Activated effector memory CD4-positive, alpha-beta T cell treated with Interleukin-2 at 50 U/mL for 16 hours (primary cell): ENCODE data around the gene CD82.

ENCODE experiments used
- DNase-seq: peaks from one replicate; pipeline ENCODE4 v3.0.0-alpha.2; 2020

CD82 gene

DNA sequence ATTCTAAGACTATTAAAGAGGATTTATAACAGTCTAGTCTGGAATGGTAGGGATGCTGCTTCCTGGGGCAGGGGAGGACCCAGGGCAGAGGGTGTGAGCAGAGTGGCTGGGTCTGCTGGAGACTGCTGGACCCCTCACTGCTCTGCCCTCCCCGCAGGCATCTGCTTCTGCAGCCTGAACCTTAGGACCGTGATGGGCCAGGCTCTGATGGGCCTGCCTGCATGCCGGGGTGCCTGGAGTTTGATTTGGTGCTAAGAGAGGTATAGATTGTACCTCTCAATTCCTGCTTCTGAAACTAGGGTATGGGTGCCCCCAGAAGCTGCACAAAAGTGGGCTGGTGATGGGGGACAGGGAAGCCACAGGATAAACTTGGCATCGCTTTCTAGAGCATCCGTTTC, 54.9 kb downstream of the CD82 start:
- no peak for DNase-seq

DNA sequence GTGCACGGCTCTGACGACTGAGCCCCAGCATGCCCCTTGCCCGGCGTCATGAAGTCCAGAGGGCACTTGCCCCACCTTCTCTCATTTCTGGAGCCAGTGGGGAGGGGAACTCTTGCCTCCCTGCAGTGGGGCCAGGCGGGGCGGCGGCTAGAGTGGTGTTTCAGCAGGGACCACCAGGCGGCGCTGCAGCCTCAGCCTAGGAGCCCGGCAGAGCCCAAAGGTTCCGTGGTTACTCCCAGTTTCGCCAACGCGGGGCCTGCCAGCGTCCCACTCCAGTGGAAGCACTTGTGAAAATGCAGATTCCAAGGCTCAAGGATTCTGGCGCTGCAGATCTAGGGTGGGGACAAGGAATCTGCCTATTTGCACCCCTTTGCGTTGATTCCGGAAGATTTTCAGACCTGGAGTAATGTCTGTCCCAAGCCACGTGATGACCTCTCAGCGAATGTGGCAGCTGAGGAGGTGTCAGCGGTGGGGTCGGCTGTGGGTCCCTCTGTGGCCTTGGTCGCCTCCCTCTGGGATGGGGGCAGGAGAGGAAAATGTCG, 55.7 kb downstream of the CD82 start:
- DNase-seq: peak; percentile 48

- no peak for DNase-seq
These were observed 56.3 kb downstream of the CD82 start for GRCh38 chr11:44621784-44622183.

DNA sequence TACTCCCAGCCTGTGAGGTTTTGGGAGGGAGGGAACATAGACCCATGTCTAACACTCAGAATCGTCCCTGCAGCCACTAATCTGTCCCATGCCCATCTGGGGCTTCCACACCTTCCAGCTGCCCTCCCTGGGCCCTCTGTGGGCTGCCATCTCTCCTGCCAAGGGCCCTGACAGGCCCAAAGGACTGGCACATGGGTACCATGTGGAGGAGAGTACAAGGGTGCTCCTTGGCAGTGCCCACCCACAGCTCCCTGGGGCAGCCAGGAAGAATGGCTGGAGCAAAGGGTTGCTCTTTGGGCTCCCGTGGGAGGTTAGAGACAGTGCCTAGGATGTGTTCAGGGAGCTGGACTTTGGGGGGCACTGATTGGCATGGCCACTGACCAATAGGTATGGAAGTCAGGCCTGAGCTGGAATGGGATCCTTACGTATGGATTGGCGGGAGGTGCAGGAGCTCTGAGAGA, 56.8 kb downstream of the CD82 start:
- no peak for DNase-seq

DNA sequence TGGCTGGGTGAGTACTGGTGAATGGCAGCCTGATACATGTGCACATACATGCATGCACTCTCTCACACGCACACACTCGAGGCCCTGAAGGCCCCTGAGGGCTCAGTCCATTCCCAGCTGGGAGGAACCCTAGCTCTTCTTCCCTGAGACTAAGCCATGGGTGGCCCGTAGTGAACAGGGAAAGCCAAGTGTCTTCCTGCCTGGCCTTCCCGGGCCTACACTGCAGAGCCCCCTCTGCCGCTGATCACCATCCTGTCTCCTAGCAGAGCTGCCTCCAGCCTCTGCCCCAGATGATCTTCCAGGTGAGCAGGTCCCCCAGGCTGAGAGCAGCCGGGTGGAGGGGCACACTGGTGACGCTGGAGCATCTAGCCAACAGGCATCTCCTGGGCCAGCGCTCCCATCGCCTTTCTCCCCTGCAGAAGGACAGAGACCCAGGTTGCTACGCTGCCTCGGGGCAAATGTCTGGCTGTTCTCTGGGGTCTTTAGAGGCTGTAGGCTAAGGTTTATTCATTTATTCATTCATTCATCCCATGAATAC, 57.3 kb downstream of the CD82 start:
- no peak for DNase-seq

- no peak for DNase-seq
These were observed 57.9 kb downstream of the CD82 start for GRCh38 chr11:44623341-44623730.

DNA sequence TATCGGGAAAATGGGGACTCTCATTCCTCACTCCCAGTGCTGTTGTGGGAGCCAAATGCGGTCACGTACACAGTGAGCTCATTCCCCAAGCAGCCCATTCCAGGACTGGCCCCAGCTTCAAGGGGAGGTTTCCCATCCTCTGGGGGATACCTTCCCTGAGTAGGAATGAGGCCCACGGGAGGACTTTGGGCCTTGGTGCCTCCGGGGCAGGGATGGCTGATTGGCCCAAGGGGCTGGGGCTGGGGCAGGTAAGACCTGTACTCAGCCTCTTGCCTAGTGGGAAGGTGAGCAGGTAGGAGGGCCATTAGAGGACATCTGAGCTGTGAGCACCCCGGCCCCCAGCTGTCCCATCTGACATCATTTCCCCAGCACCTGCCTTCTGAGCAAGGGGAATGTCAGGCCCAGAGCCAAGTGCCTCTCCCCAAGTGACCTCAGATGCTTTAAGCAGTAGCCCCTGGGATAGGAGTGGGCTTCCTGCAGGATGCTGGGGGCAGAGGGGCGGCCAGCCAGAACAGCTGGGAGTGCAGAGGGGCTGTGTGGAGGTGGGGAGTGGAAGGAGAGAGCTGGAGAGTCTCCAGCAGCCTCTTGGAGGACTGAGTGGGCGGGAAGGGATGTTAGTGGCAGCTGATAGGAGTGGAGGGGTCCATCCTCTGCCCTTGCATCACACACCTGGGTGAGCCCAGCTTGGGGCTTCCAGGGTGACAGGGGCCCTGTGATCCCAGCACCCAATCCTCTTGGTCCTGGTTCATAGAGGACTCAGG, 58.4 kb downstream of the CD82 start:
- DNase-seq: no peak

GRCh38 chr11:44624761-44625221, 59.3 kb downstream of the CD82 start:
- DNase-seq: no peak

DNA sequence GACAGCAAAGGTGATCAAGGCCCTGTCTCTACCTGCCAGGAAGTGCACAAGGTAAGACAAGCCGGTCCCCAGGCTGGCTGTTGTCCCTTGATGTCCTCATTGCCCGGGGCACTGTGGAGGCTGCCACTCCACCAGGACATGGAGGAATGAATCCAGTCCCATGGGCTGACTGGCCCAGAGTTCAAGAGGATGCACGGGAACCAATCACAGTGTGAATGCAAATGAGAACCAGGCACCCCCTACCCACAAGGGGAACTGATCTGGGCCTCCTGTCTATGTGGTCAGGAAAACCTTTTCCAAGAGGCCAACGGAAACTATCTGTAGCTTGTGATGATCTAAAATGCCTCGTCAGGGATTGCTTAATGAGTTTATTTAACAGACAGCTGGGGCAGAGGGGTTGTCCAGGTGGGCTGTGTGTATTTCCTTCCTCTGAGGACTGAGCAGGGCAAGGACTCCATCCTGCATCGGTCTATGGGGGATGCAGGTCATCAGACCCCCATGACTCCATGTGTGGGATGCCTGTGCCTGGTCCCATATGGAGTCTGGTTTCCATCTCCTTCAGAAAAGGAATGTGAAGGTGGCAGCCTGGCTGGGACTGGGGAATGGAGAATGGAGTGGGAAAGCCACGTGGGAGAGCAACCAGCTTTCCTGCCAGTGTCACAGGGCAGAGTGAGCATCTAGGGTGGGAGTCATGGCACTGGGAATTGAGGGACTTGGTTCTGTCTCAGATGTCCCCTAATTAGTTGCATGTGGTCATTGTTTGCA, 60.5 kb downstream of the CD82 start:
- no peak for DNase-seq

DNA sequence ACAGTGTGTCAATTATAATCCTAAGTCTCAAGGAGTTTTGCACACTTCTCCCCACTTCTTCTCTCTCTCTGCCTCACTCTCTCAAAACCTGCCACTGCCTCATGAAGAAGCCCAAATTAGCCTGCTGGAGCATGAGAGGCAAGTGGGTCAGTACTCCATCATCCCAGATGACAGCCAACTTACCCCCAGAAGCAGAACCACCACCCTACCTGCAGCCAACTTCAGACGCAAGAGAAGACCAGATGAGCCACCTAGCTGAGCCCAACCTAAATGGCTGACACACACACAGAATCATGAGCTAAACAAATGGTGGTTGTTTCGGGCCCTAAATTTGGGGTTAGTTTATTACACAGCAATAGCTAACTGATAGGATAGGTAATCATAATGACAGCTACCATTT, 61.2 kb downstream of the CD82 start:
- no peak for DNase-seq

DNA sequence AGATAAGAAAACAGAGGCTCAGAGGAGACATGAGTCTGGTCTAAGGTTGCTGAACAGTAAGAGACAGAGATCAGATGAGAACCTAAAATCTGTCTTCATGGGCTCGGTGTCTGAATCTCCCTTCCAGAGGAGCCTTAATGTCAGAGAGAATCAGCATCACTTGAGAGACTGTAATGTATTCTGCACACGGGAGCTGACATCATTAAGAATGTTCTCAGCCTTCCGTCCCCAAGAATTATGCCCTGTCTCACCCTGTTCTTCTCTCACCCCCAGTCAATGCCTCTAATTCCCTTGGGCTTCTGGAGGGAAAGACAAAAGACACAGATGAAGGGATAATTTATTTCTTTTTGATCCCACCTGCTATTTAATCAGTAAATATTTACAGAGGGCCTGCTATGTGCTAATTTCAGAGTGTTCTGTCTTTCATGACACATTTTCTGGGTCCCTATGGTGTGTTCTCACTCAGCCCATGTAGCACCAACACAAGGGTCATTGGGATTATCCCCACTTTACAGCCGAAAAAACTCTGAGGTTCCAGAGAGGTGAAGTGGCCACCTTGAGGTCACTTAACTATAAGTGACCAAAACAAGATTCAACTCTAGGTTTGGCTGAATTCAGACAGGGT, 61.8 kb downstream of the CD82 start:
- no peak for DNase-seq

DNA sequence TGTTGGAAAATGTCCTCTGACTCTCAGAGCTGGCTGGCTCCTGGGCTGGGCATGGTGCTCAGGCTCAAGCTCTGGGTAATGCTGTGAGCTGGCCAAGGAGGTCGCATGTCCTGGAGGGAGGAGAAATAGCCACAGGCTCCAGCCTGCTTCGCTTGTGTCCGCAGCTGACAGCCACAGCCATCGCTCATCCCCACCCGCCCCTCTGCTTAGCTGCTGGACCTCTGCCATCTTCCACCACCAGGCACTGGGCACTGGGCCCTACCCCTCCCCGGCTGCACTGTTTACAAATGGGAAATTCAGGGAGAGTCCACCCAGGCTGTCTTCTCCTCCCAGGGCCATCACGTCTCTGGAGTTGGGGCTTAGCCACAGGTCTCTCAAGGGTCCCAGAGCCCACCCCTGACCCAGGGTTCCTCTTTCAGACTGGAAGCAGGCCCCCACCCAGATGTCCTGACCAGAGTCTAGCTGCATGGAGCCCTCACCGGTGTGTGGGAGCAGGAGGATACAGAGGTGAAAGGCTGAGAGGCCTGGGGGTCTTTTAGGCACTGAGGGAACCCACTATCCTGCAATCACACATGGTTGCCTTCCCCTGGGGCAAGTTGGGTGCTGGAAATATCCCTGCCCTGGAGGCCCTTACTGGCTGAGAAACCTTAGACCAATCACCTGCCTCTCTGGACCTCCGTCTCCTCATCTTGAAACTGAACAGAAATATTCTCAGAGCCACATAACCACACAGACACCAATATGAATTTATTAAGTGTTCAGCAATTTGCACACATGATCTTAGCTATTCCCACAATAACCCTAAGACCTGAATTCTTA, 62.7 kb downstream of the CD82 start:
- DNase-seq: no peak

DNA sequence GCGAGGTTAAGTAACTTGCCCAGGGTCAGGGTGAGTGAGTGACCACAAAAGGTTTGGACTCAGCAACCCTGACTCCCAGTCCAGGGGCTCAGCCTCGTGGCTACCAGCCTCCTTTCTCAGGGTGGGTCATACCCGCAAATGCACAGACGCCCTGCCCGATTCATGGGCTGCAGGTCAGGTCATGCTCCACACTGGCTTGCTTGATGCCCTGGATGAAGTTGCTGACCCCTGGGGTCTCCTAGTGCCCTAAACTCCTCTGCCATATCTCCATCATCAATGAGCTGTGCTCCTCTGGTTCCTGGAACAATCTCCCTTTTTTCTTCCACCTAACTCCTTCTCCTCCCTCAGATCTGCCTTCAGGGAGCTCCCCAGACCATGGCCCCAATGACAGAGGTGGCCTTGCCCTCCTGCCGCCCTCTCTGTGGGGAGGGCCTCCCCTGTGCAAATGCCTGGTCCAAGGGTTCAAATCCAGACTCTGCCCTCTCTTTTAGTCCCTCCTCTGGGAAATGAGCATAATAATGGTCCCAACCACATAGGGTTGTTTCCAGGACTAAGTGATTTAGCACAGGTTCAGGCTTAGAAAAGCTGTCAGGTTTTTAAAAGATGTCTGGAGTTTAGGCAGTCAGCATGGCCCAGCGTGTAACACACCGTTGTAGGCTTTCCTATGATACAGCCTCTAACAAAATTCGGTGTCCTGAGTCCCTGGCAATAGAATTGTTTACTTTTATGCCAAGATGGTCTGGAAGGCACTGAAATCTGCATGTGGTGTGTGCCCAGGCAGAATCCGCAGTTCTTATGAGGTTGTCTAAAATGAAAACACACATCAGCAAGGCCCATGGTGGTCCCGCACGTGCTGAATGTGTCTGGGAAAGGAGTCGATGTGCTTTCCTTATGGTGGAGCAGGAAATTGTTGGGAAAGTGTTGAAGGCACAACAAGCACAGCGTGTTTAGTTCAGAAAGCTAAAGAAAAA, 63.6 kb downstream of the CD82 start:
- no peak for DNase-seq

GRCh38 chr11:44629732-44630345, 64.4 kb downstream of the CD82 start:
- DNase-seq: no peak

DNA sequence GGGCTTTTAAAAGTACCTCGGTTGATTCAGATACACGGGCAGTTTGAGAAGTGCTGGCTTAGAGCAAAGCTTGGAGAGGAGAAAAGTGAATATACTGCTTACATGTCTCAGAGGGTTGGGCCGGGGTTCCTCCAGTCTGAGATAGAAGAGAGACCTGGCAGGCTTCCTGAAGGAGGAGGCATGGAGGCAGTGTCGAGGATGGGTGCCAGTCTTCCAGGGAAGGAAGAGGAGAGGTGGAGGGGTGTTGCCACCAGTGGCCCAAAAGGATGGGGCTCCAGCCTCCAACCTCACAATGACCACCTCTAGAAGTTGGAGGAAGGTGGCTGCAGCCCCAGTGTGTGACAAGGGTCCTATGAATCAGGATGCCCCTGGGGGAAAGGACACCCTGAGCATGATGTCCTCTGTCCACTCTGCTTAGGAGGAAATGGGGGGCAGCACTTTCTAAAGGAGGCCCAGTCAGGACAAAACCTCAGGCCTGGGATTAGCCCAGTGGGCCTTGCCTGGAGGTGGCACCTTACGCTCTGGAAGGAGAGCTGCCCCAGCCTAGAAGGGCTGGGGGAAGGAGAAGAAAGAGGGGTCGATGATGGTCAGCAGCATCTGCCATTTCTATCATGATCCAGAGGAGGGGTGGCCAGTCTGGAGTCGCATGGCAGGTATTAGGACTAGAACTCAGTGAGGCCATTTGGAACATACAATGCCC, 65.2 kb downstream of the CD82 start:
- no peak for DNase-seq

- DNase-seq: no peak
These were observed 66.4 kb downstream of the CD82 start for GRCh38 chr11:44631831-44632230.

DNA sequence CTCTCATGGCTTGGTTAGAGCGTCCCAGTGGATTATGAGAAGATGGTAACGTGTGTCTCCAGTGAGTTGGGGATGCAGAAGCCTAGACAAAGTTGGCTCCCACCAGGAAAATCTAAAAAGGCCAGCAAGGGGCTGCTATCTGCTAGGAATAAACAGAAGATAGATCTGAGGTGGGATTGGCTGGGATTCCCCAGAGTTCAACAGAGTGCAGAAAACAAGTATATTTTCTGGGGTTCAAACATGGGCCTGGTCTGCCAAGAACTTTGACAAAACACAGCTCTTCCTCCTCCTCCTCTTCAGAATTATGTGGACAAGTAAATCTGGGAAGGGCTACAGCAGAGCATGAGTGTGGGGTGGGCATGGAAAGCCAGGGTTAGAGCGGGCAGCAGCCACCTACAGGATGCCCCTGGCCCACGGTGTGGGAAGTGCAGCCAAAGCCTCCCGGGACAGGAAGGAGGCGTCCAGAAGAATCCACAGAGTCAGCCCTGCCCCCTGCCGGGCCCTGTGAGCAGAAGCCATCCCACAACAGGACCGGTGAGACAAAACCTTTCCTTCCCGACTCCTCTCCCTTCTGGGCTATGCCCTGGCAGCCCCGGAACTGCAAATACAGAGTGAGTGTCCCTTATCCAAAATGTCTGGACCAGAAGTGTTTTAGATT, 67.1 kb downstream of the CD82 start:
- no peak for DNase-seq

GRCh38 chr11:44633641-44634040, 68.2 kb downstream of the CD82 start:
- DNase-seq: no peak
